Cortex of kidney (tissue), 1 donor: Measurements from ENCODE around the gene UBB.
"Not testable (repeated sequence)": the region's sequence is repeated elsewhere in the genome, so short reads cannot be mapped to it uniquely, and the experiment has no call there.

ENCODE experiments used
- DNase-seq: peaks from one replicate; lab custom pipeline; 2025; lab: John Stamatoyannopoulos, UW

Gene UBB

GRCh38 chr17:16374146-16374938, 6.5 kb upstream of the UBB start:
- no peak for DNase-seq

DNA sequence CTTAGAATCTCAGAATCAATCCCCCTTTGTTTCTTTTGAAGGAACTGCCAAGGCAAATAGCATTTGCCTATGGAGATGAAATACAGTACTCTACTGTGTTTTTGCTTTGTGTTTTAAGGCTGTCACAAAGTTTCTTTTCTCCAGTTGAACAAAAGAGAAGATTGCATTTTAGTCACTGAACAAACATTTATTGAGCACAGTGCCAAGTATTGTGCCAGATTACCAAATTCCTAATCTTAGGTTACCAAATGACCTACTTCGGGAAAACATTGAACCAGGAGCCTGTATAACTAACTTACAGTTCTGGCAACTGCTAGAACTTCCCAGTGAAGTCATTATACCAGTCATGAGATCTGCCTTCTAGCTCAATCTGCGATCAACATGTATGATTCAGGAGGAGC, 3.0 kb upstream of the UBB start:
- DNase-seq, result no peak

DNA sequence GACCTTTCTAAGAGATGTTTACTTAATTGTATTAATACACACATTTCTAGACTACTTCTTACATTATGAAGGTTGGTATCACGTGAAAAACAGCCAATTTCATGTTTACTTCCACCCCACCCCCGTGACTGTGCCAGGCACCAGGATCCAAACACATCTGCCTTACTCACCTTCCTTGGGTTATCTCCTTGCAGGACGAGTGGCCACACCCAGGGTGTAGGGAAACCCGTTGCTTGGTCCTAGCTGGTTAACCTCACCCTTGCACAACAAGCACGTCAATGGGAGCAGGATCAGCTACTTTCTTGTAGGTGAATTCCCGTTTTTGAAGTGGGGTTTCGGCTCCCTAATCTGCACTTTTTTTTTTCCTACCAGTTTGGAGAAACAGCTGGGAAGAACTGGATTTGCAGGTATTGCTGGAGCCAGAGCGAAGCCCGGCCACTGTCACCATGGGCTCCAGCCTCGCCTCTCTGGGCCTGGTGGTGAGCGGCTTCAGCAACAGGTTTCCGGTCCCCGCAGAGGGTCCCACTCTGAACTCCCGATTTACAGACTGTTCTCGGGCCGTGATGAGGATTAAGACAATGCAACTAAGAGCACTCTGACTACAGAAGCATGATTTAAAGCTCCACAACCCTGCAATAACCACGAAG, 2.1 kb upstream of the UBB start:
- DNase-seq, result no peak

- no peak for DNase-seq
Observed at GRCh38 chr17:16379654-16380053, 1.2 kb upstream of the UBB start.

DNA sequence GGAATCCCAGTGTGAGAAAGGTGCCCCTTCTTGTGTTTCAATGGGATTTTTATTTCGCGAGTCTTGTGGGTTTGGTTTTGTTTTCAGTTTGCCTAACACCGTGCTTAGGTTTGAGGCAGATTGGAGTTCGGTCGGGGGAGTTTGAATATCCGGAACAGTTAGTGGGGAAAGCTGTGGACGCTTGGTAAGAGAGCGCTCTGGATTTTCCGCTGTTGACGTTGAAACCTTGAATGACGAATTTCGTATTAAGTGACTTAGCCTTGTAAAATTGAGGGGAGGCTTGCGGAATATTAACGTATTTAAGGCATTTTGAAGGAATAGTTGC, 567 bp downstream of the UBB start:
- DNase-seq, result no peak

DNA sequence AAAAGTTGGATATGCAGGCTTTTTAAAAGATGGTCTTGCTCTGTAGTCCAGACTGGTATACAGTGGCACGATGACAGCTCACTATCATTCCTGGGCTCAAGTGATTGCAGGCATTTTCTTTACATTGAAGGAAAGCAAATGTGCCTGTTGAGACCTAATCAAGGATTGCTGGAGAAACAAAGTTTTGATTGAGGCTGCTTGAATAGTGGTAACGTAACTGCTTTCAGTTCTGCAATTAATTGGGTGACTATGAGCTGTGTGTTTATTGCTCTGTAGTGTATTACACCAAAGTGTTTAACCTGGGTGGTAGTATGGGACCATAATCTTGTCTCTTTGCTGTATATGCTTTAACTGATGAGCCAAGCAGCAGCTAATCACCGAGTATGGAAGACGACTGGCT, 2.3 kb downstream of the UBB start:
- DNase-seq, result no peak

DNA sequence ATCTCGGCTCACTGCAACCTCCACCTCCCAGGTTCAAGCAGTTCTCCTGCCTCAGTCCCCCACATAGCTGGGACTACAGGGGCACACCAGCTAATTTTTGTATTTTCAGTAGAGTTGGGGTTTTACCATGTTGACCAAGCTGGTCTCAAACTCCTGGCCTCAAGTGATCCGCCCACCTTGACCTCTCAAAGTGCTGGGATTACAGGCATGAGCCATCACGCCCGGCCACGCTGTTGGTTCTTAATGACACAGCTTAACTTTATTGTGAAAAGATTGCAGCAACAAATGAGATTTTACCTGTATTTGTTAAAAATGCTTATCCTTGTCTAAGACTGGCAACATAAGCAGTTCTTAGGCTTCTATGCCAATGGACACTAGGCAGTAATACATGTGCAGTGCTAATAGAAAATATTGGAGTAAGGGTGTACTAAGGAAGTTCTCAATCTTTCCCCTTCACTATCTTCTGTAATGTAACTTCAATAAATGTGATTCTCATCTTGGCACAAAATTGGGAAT, 2.9 kb downstream of the UBB start:
- DNase-seq, result no peak

DNA sequence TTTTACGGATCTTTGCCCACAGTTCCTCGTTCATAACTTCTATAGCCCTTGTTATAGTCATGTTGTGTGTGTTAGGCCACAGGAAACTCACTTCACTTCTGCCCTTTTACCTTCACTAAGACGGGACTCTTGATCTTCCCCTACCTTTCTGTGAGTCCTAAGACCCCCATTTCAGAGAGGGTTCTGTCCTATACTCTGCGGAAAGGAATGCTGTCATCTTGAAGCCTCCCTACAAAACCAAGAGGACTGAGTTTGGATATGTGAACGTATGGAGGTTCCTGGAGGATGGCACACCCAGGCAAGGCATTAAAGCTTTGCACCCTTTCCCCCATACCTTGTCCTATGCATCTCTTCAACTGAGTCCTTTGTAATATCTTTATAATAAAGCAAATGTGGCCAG, 3.7 kb downstream of the UBB start:
- no peak for DNase-seq

- DNase-seq, result not testable (repeated sequence)
Observed at GRCh38 chr17:16386126-16386507, 5.2 kb downstream of the UBB start.

DNA sequence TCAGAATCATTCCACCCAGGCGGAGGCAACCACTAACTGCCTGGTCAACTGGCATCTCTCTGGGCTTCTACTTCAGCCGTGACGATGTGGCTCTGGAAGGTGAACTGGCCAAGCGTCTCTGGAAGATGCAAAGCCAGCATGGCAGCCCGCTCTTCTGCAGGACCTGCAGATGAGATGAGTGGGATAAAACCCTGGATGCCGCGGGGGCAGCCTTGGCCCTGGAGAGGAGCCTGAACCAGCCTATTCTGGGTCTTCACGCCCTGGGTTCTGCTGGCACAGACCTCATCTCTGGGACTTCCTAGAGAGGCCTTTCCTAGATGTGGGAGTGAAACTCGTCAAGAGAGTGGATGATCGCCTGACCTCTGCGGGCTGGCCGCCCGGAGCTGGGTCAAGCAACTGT, 10.6 kb downstream of the UBB start:
- DNase-seq, result no peak

- not testable (repeated sequence) for DNase-seq
Observed at GRCh38 chr17:16392491-16392890, 11.6 kb downstream of the UBB start.

DNA sequence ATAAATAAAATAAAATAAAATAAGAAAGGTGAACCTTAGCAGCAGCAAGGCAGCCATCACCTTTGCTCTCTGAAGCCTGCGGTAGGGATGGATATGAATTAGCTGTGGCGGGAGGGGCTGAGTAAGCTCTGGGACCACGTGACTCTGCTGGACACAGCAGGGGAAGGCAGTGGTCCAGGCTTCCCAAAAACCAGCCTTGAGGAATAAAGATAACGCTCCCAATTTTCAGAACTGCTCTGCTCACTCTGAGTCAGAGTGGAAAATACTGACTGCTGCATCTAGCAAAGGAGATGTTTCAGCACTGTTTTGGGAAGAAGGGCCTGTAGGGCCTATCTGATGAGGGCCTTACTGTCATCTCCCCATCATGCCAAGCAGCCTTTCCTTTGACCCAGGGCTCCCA, 15.0 kb downstream of the UBB start:
- DNase-seq, result not testable (repeated sequence)

DNA sequence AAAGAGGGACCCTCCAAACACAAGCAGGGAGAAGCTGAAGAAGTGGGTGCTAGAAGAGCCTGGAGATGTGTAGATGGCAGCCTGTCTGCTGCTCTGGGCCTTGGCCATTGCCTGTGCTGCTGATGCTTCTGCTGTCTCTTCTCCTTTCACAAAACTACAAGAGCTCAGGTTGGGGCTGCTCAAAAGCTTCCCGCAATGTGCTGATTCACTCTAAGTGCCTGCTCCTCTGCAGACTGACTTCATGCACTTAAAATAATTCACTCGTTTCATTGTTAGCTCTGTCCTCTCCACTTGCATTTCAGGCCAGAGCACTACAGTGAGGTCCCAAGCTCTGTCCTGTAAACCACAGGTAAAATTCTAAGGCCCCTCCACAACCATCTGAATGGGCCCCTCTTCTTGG, 15.8 kb downstream of the UBB start:
- not testable (repeated sequence) for DNase-seq

GRCh38 chr17:16398270-16399267, 17.7 kb downstream of the UBB start:
- no peak for DNase-seq

DNA sequence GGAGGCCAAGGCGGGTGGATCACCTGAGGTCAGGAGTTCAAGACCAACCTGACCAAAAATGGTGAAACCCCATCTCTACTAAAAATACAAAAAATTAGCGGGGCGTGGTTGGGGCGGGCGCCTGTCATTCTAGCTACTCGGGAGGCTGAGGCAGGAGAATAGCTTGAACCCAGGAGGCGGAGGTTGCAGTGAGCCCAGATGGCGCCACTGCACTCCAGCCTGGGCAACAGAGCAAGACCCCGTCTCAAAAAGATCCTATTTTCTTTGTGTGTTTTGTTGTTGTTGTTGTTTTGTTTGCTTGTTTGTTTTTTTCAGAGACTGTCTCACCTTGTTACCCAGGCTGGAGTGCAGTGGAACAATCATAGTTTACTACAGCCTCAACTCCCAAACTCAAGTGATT, 23.0 kb downstream of the UBB start:
- not testable (repeated sequence) for DNase-seq

DNA sequence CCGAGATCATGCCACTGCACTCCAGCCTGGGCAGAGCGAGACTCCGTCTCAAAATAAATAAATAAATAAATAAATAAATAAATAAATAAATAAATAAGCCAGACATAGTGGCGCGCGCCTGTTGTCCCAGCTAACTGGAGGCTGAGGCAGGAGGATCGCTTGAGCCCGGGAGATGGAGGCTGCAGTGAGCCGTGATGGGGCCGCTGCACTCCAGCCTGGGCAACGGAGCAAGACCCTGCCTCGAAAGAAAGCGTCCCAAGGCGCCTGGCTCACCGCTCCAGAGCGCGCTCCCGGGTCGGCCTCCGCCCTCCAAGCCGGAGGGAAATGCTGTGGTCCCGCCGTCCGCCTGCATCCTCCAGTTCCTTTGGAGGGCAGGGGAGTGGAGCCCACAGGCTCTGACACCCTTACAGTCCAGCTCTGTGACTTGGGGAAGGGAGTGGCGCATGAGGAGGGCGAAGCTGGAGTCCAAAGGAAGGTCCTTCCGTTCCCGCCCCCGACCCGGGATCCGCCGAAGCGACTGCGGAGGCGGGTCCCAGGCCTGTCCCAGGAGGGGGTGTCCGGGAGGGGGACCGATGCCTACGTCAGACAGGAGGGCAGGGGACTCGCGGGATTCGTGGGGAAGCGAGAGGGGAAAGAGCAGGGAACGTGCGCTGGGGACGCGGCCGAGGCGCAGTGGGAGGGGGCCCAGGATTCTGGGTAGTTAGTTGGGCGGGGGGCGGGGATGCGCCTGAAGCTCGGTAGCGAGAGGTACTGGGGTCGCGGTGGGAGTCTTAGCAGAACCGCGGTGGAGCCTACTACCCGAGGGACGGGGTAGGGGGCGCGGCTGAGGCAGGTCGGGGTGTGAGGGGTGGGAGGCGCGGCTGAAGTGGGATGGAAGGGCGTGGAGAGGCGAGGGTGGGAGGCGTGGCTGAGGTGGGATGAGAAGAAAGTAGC, 26.1 kb downstream of the UBB start:
- DNase-seq, result no peak

DNA sequence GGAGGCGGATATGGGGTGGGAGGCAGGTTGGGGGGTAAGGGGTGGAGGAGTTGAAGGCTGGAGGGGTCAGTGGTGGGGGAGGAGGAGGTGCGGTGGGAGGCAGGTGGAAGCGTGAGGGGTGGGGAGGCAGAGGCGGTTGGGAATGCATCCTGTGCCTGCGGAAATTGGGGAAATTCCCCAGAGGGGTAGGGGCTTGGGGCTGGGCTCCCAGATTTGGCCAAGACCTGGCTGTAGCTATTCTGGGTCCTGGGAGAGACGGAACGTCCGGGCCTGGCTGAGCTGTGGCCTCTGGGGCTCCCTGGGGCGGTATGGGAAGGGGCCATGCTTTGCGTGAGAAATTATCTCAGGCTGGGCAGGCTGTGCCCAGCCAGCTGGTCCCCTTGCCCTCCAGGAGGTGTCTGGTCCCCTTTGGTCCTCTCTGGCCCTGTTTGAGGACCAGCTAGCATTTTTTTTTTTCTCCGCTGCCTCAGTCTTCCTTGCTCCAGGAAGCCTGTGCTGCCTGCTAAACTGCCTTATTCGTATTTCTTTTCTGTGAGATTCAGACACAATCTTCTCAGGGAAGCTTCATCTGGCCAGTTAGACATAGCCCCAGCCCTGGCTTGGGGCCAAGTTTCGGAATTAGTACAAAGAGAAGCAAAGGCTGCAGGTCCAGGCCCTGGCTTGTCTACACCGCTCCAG, 27.2 kb downstream of the UBB start:
- DNase-seq, result no peak

DNA sequence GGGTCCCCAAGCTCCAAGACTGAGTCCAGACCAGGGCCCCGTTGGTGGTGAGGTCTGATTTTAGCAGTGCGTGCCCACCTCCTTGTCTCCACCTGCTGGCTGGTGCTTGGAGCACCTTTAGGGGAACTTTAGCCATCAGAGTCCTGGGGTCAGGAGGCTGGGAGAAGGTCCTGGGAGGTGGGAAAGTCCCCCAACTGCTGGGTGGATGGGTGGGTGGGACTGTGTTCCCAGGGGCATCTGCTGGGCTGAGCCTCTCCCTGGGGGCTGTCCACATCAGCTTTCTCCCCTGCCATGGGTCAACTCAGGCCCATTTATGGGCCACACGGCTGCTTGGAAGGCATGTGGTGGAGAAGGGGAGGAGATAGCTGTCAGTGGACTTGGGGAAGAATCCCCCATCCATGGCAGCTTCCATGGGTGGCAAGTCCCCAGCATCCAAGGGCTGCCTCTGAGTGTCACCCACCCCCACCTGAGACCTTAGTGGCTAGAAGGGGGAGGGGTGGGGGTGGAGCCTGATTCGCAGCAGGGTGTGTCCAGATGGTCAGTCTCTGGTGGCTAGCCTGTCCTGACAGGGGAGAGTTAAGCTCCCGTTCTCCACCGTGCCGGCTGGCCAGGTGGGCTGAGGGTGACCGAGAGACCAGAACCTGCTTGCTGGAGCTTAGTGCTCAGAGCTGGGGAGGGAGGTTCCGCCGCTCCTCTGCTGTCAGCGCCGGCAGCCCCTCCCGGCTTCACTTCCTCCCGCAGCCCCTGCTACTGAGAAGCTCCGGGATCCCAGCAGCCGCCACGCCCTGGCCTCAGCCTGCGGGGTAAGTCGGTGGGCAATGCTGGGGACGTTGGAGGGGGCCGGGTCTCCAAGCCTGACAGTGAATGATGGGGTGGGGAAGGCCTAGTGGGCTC, 34.4 kb downstream of the UBB start, which contains the start of gene TRPV2:
TSS of gene TRPV2 (plus strand) at position 541 of the 894 bp plus-strand sequence. CDS start 2,098 bp downstream, outside the sequence.
- no peak for DNase-seq

GRCh38 chr17:16417399-16417798, 36.5 kb downstream of the UBB start:
- DNase-seq, result no peak
